GM10248 (cell line): ENCODE data around the gene TK1.

Experiments used
- CTCF ChIA-PET: fragments of 300-600 bp; sonication (Branson Sonifier 250); formaldehyde crosslinking; extraction: SDS; loops from one replicate; lab custom pipeline; 2021; ENCODE audit warnings: antibody characterized with exemption; lab: Yijun Ruan, JAX
- POLR2A ChIA-PET: fragments of 350-650 bp; sonication (Branson Sonifier 250); formaldehyde crosslinking; extraction: SDS; loops from one replicate; lab custom pipeline; 2020; ENCODE audit warnings: antibody characterized with exemption; lab: Yijun Ruan, JAX
- DNase-seq: peaks from one replicate; pipeline ENCODE4 v3.0.0; 2012; ENCODE audit errors: extremely low spot score
- CTCF ChIP-seq: IDR thresholded peaks from 2 replicates; pipeline ENCODE4 v1.5.1; 2012; ENCODE audit warnings: mild to moderate bottlenecking, low read depth; ENCODE audit errors: extremely low read depth, missing control alignments, control extremely low read depth

The TK1 gene

GRCh38 chr17:78223061-78223460 is 36.2 kb upstream of the TK1 start:
- CTCF ChIA-PET: interaction anchor here (0.7 to 2.0 kb wide), 3 partner anchors 22 to 138 kb away, joined by 3 to 8 read pairs (median 4); no protein-coding TSS in a partner anchor
- POLR2A ChIA-PET: no interaction called here
- TF ChIP-seq CTCF: no peak
- DNase-seq: no peak

GRCh38 chr17:78219396-78220150 is 32.7 kb upstream of the TK1 start:
- ChIA-PET POLR2A (no interaction called here), CTCF (interaction anchor here (0.8 to 1.3 kb wide), 5 partner anchors 30 to 200 kb away, joined by 3 to 5 read pairs (median 3); no protein-coding TSS in a partner anchor)
- DNase-seq: no peak
- no peak for TF ChIP-seq CTCF

DNA sequence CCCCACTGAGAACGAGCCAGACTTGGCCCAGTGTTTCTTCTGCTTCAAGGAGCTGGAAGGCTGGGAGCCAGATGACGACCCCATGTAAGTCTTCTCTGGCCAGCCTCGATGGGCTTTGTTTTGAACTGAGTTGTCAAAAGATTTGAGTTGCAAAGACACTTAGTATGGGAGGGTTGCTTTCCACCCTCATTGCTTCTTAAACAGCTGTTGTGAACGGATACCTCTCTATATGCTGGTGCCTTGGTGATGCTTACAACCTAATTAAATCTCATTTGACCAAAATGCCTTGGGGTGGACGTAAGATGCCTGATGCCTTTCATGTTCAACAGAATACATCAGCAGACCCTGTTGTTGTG is 27.8 kb upstream of the TK1 start:
- CTCF ChIA-PET: interaction anchor here (1.5 kb wide), 1 partner anchor 11 kb away, joined by 5 read pairs; no protein-coding TSS in a partner anchor
- POLR2A ChIA-PET: no interaction called here
- no peak for TF ChIP-seq CTCF
- no peak for DNase-seq

GRCh38 chr17:78214016-78214705 is 27.3 kb upstream of the TK1 start, which contains the start of gene BIRC5:
TSS of gene BIRC5 (plus strand) at chr17:78214253. CDS start at chr17:78214317, 64 bp downstream.
- TF ChIP-seq CTCF: no peak
- peak; percentile 99 for DNase-seq
- ChIA-PET POLR2A (no interaction called here), CTCF (interaction anchor here (1.5 kb wide), 1 partner anchor 12 kb away, joined by 5 read pairs; no protein-coding TSS in a partner anchor)

DNA sequence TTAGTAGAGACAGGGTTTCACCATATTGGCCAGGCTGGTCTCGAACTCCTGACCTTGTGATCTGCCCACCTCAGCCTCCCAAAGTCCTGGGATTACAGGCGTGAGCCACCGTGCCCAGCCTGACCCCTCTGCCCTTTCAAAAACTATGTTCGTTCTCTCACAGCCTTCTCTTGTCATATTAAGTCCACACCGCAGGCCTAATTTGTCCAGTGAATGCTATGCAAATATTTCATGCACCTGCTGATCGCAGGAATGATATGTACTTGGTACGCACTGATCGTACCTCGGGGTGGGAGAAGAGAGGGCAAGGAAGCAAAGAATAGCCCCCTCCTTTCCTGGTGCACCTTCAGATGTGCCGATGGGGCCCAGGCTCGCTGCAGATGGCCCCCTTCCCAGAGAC is 24.2 kb upstream of the TK1 start:
- TF ChIP-seq CTCF: no peak
- DNase-seq: no peak
- ChIA-PET CTCF (no interaction called here), POLR2A (interaction anchor here (0.7 kb wide), 1 partner anchor 17 kb away, joined by 3 read pairs; no protein-coding TSS in a partner anchor)

GRCh38 chr17:78210111-78210510 is 23.3 kb upstream of the TK1 start:
- ChIA-PET CTCF (no interaction called here), POLR2A (interaction anchor here (0.7 kb wide), 1 partner anchor 16 kb away, joined by 3 read pairs; no protein-coding TSS in a partner anchor)
- no peak for TF ChIP-seq CTCF
- DNase-seq: no peak
